GM10248 (cell line): ENCODE results near the gene SRRM3.

Experiments used
- CTCF ChIA-PET: fragments of 300-600 bp; sonication (Branson Sonifier 250); formaldehyde crosslinking; extraction: SDS; loops from one replicate; lab custom pipeline; 2021; ENCODE audit warnings: antibody characterized with exemption; lab: Yijun Ruan, JAX
- POLR2A ChIA-PET: fragments of 350-650 bp; sonication (Branson Sonifier 250); formaldehyde crosslinking; extraction: SDS; loops from one replicate; lab custom pipeline; 2020; ENCODE audit warnings: antibody characterized with exemption; lab: Yijun Ruan, JAX
- DNase-seq: peaks from one replicate; pipeline ENCODE4 v3.0.0; 2012; ENCODE audit errors: extremely low spot score
- CTCF ChIP-seq: IDR thresholded peaks from 2 replicates; pipeline ENCODE4 v1.5.1; 2012; ENCODE audit warnings: mild to moderate bottlenecking, low read depth; ENCODE audit errors: extremely low read depth, missing control alignments, control extremely low read depth

Gene SRRM3

GRCh38 chr7:76247938-76248337 is 46.2 kb downstream of the SRRM3 start:
- TF ChIP-seq CTCF = no peak
- no peak for DNase-seq
- ChIA-PET CTCF (interaction anchor here (5.2 kb wide), 1 partner anchor 15 kb away, joined by 24 read pairs; no protein-coding TSS in a partner anchor), POLR2A (no interaction called here)

- CTCF ChIA-PET = interaction anchor here (0.5 to 1.7 kb wide), 3 partner anchors 11 to 39 kb away, joined by 3 to 4 read pairs (median 3); no protein-coding TSS in a partner anchor
- TF ChIP-seq CTCF = no peak
- no peak for DNase-seq
- POLR2A ChIA-PET = no interaction called here
These were observed 50.3 kb downstream of the SRRM3 start for GRCh38 chr7:76252021-76252420.

GRCh38 chr7:76254781-76255180 is 53.1 kb downstream of the SRRM3 start:
- TF ChIP-seq CTCF = no peak
- ChIA-PET POLR2A (no interaction called here), CTCF (interaction anchor here (1.1 to 1.7 kb wide), 4 partner anchors 8 to 76 kb away, joined by 3 to 8 read pairs (median 4); no protein-coding TSS in a partner anchor)
- no peak for DNase-seq

- TF ChIP-seq CTCF = no peak
- DNase-seq = no peak
- ChIA-PET POLR2A (no interaction called here), CTCF (interaction anchor here (1.5 kb wide), 1 partner anchor 13 kb away, joined by 3 read pairs; no protein-coding TSS in a partner anchor)
These were observed 56.3 kb downstream of the SRRM3 start for GRCh38 chr7:76257973-76258372.

- CTCF ChIA-PET = interaction anchor here (2.0 kb wide), 1 partner anchor 10 kb away, joined by 4 read pairs; no protein-coding TSS in a partner anchor
- POLR2A ChIA-PET = interaction anchor here (0.6 kb wide), 1 partner anchor 104 kb away, joined by 6 read pairs; no protein-coding TSS in a partner anchor
These were observed 57.7 kb downstream of the SRRM3 start for GRCh38 chr7:76259124-76260093.

More at GRCh38 chr7:76259124-76260093, 57.7 kb downstream of the SRRM3 start:
- no peak for TF ChIP-seq CTCF
- no peak for DNase-seq
